ENCODE results near the gene GNG8. TPM values are rescaled to one million over a fixed set of nuclear protein-coding genes. Genes with fewer than 3 reads are reported as not detected.

Gene GNG8
- total RNA-seq, 4 donors from 2014 or later: not detected

GRCh38 chr19:46609511-46610412, 26.2 kb downstream of the GNG8 start:
- Histone ChIP-seq H3K4me1 (peaks cover 0 to 16% (median 10%) of the 10 kb centered on the region in 4 donors), H3K4me3 (no peak overlapping the region), H3K9me3 (no peaks in the 10 kb centered on the region), H3K27me3 (no peaks in the 10 kb centered on the region), H3K36me3 (peaks cover 0 to 53% (median 0%) of the 10 kb centered on the region in 3 donors), H3K27ac (no peak overlapping the region)
- peak in 2 of 3 donors; percentile 13 to 41 for DNase-seq
- TF ChIP-seq CTCF (IDR thresholded peaks at IDR 0.05) (no peak), POLR2A (IDR thresholded peaks at IDR 0.05) (no peak)

- peaks cover 0 to 53% (median 0%) of the 10 kb centered on the region in 3 donors for H3K36me3 ChIP-seq
- no peaks in the 10 kb centered on the region for H3K9me3 ChIP-seq
- H3K4me1 ChIP-seq: peaks cover 0 to 17% (median 13%) of the 10 kb centered on the region in 4 donors
- no peak overlapping the region for H3K27ac ChIP-seq
- no peaks in the 10 kb centered on the region for H3K27me3 ChIP-seq
- TF ChIP-seq CTCF (IDR thresholded peaks at IDR 0.05) (no peak), POLR2A (IDR thresholded peaks at IDR 0.05) (no peak)
- no peak overlapping the region for H3K4me3 ChIP-seq
- peak in 1 of 3 donors; percentile 14 for DNase-seq
Measured at GRCh38 chr19:46608581-46609345, 27.2 kb downstream of the GNG8 start.

GRCh38 chr19:46608178-46608577, 27.8 kb downstream of the GNG8 start:
- Histone ChIP-seq H3K27me3 (no peaks in the 10 kb centered on the region), H3K9me3 (no peaks in the 10 kb centered on the region), H3K4me1 (peaks cover 0 to 21% (median 16%) of the 10 kb centered on the region in 4 donors), H3K27ac (no peak overlapping the region), H3K36me3 (peaks cover 0 to 53% (median 0%) of the 10 kb centered on the region in 3 donors), H3K4me3 (no peak overlapping the region)
- peak in 1 of 3 donors; percentile 13 for DNase-seq
- TF ChIP-seq POLR2A (IDR thresholded peaks at IDR 0.05): no peak
- TF ChIP-seq CTCF (IDR thresholded peaks at IDR 0.05): no peak

GRCh38 chr19:46607448-46607841, 28.6 kb downstream of the GNG8 start:
- Histone ChIP-seq H3K4me1 (peaks cover 0 to 27% (median 18%) of the 10 kb centered on the region in 4 donors), H3K4me3 (no peak overlapping the region), H3K36me3 (peaks cover 0 to 53% (median 0%) of the 10 kb centered on the region in 3 donors), H3K27ac (no peak overlapping the region), H3K9me3 (no peaks in the 10 kb centered on the region), H3K27me3 (no peaks in the 10 kb centered on the region)
- TF ChIP-seq POLR2A (IDR thresholded peaks at IDR 0.05) (no peak), CTCF (IDR thresholded peaks at IDR 0.05) (no peak)
- DNase-seq: peak in 1 of 3 donors; percentile 6

- no peak for TF ChIP-seq CTCF (IDR thresholded peaks at IDR 0.05)
- TF ChIP-seq POLR2A (IDR thresholded peaks at IDR 0.05): no peak
- H3K4me3 ChIP-seq: no peak overlapping the region
- H3K27me3 ChIP-seq: no peaks in the 10 kb centered on the region
- H3K27ac ChIP-seq: no peak overlapping the region
- H3K4me1 ChIP-seq: peaks cover 0 to 30% (median 15%) of the 10 kb centered on the region in 4 donors
- H3K36me3 ChIP-seq: peaks cover 0 to 53% (median 0%) of the 10 kb centered on the region in 3 donors
- H3K9me3 ChIP-seq: no peaks in the 10 kb centered on the region
- peak in 1 of 3 donors; percentile 12 for DNase-seq
Measured at GRCh38 chr19:46606681-46607447, 29.1 kb downstream of the GNG8 start.

Measured in Peyer's patch (tissue), 4 donors.